ENCODE data around the gene SUCLG2.

- no peak for TF ChIP-seq CTCF (IDR thresholded peaks at IDR 0.05)
- TF ChIP-seq POLR2A (IDR thresholded peaks at IDR 0.05), result no peak
These were observed 29.7 kb downstream of the SUCLG2 start for GRCh38 chr3:67624687-67625086.
